OCI-LY1 (cell line): ENCODE measurements around the gene NDUFS7.

ENCODE experiments used
- H2AFZ ChIP-seq: fragments of 200-600 bp; sonication (generic), shearing (Covaris generic); 2 replicates; pipeline ENCODE4 v1.6.0; 2014; ENCODE audit warnings: antibody characterized with exemption, mild to moderate bottlenecking, low read length
- H3F3A ChIP-seq: fragments of 200-600 bp; sonication (generic), shearing (Covaris generic); 2 replicates; pipeline ENCODE4 v1.6.0; 2014; ENCODE audit warnings: mild to moderate bottlenecking, antibody characterized with exemption, low read length, moderate library complexity; ENCODE audit not compliant: insufficient read depth
- H3K27ac ChIP-seq: fragments of 200-600 bp; sonication (generic); 2 replicates; pipeline ENCODE4 v1.5.1; 2014; ENCODE audit warnings: low read length, mixed run types, mild to moderate bottlenecking, low read depth; ENCODE audit not compliant: poor library complexity, severe bottlenecking
- H3K27me3 ChIP-seq: fragments of 200-600 bp; sonication (generic); 2 replicates; pipeline ENCODE4 v1.6.0; 2014; ENCODE audit warnings: antibody characterized with exemption, mild to moderate bottlenecking, low read length, moderate library complexity; ENCODE audit not compliant: insufficient read depth
- H3K36me3 ChIP-seq: fragments of 200-600 bp; sonication (generic); 2 replicates; pipeline ENCODE4 v1.6.1; 2014; ENCODE audit warnings: mild to moderate bottlenecking, antibody characterized with exemption, low read length, moderate library complexity, mixed read lengths; ENCODE audit not compliant: insufficient read depth
- H3K4me1 ChIP-seq: fragments of 200-600 bp; sonication (generic); 2 replicates; pipeline ENCODE4 v1.5.1; 2014; ENCODE audit warnings: mild to moderate bottlenecking, low read length, moderate library complexity; ENCODE audit not compliant: insufficient read depth, severe bottlenecking
- H3K4me2 ChIP-seq: fragments of 200-600 bp; sonication (generic), shearing (Covaris generic); 2 replicates; pipeline ENCODE4 v1.6.1; 2014; ENCODE audit warnings: low read length
- H3K4me3 ChIP-seq: fragments of 200-600 bp; sonication (generic); 2 replicates; pipeline ENCODE4 v1.5.1; 2014; ENCODE audit warnings: low read length, low read depth, mild to moderate bottlenecking, mixed read lengths; ENCODE audit not compliant: poor library complexity, severe bottlenecking
- H3K79me2 ChIP-seq: fragments of 200-600 bp; shearing (Covaris generic); 2 replicates; pipeline ENCODE4 v1.6.1; 2016; ENCODE audit warnings: mixed run types, low read length, mixed read lengths; ENCODE audit not compliant: insufficient read depth
- H3K9ac ChIP-seq: fragments of 200-600 bp; sonication (generic), shearing (Covaris generic); 2 replicates; pipeline ENCODE4 v1.6.1; 2014; ENCODE audit warnings: mild to moderate bottlenecking, low read length, mixed read lengths
- H3K9me2 ChIP-seq: fragments of 200-600 bp; sonication (generic), shearing (Covaris generic); 2 replicates; pipeline ENCODE4 v1.6.1; 2014; ENCODE audit warnings: low read depth, mild to moderate bottlenecking, low read length, mixed read lengths
- H3K9me3 ChIP-seq: fragments of 200-600 bp; shearing (Covaris generic); 2 replicates; pipeline ENCODE4 v1.6.1; 2014; ENCODE audit warnings: low read length, mixed read lengths
- H4K20me1 ChIP-seq: fragments of 200-600 bp; sonication (generic), shearing (Covaris generic); 2 replicates; pipeline ENCODE4 v1.6.0; 2016; ENCODE audit warnings: mild to moderate bottlenecking, low read length; ENCODE audit not compliant: insufficient read depth
- EZH2 ChIP-seq: fragments of 200-600 bp; sonication (generic), shearing (Covaris generic); IDR thresholded peaks from 2 replicates; pipeline ENCODE4 v1.8.0; 2017; ENCODE audit warnings: borderline replicate concordance, mixed run types, mild to moderate bottlenecking, antibody characterized with exemption, low read length, moderate library complexity, mixed read lengths
- TF ChIP-seq, protein P1 (sequence below): fragments of 200-600 bp; sonication (generic), shearing (Covaris generic); IDR thresholded peaks from 2 replicates; pipeline ENCODE4 v1.5.1; 2017; ENCODE audit warnings: mild to moderate bottlenecking, antibody characterized with exemption, low read length, moderate library complexity, mixed read lengths

Gene NDUFS7

DNA sequence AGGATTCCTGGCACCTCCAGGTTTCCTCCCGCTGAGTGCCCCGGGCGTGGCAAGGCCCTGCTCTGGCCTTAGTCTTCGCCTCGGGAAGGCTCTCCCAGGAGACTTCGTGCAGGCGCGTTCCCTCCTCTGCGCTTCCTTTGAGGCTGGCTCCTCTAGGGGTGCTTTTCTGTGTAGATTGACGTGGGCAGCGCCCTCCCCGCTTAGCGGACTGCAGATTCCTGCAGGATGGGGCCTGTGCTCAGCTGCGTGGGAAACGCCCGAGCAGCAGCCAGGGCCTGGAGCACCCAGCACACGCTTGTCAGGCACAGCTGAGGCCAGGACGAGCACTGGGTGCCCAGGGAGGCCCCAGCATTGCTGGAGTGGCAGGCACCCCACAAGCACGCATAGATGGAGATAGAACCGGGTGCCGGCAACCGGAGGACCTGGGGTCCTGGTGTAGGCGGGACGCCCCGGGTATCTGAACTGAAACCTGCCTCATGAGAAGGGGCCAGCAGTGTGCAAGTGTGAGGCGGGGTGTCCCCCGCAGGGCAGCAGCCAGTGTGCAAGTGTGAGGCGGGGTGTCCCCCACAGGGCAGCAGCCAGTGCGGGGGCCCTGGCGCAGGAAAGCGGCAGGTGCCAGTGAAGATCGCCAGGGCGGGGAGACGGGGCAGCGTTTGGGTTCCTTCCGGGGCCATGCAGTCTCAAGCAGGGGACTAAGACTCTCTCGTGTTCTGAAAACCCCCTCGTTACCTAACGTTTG lies 3.4 kb downstream of the NDUFS7 start:
- Histone ChIP-seq H3K4me2 (no peak overlapping the region), H2AFZ (no peak overlapping the region), H3F3A (no peaks in the 10 kb centered on the region), H4K20me1 (no peaks in the 10 kb centered on the region), H3K9me2 (no peaks in the 10 kb centered on the region), H3K9ac (no peak overlapping the region), H3K4me3 (no peak overlapping the region), H3K4me1 (peaks cover 7% of the 10 kb centered on the region), H3K27ac (no peak overlapping the region), H3K79me2 (peaks cover 8% of the 10 kb centered on the region; the same call in 1 of the 2 replicates), H3K36me3 (peaks cover 42% of the 10 kb centered on the region), H3K27me3 (no peaks in the 10 kb centered on the region), H3K9me3 (no peaks in the 10 kb centered on the region)
- TF ChIP-seq, protein P1, sequence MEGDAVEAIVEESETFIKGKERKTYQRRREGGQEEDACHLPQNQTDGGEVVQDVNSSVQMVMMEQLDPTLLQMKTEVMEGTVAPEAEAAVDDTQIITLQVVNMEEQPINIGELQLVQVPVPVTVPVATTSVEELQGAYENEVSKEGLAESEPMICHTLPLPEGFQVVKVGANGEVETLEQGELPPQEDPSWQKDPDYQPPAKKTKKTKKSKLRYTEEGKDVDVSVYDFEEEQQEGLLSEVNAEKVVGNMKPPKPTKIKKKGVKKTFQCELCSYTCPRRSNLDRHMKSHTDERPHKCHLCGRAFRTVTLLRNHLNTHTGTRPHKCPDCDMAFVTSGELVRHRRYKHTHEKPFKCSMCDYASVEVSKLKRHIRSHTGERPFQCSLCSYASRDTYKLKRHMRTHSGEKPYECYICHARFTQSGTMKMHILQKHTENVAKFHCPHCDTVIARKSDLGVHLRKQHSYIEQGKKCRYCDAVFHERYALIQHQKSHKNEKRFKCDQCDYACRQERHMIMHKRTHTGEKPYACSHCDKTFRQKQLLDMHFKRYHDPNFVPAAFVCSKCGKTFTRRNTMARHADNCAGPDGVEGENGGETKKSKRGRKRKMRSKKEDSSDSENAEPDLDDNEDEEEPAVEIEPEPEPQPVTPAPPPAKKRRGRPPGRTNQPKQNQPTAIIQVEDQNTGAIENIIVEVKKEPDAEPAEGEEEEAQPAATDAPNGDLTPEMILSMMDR: no peak
- no peak for TF ChIP-seq EZH2

DNA sequence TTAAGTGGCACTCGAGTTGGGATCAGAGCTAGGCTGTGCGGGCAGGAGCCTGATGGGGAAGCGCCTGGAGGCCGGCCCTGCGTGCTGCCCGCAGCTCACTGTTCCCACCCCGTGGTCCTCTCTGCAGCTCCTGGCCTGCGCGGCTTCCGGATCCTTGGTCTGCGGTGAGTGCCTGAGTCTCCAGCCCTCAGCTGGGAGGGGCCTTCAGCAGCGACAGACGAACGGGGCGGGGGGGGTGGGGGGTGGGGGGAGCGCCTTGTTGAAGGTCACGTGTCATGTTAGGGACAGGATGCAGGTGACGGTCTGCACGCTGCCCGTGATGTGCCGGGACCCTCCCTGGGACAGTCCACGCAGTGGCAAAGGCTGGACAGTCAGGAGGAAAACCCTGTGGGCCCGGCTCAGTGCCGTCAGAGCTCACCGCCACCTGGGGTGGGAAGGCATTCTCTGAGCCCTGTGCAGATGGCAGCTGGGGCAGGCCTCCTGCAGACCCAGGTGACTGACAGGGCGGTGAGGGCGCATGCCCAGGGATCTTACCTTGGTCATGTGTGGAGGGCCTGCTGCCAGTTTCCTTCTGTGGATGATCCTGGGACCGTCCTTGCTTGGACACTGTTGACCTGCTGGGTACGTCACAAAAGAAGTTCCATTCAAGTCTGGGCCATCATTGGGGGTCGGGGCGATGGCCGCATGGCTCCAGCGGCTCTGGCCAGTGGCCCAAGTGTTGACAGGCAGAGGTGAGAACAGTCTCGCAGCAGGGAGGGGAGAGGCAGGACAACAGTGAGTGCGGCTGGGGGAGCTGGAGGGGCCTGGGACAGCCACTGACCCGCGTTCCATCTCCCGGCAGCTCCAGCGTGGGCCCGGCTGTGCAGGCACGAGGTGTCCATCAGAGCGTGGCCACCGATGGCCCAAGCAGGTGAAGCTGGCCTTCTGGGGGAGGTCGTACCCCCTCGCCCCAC lies 4.3 kb downstream of the NDUFS7 start:
- Histone ChIP-seq H3K9ac (no peak overlapping the region), H4K20me1 (no peaks in the 10 kb centered on the region), H3K27ac (no peak overlapping the region), H3K79me2 (peaks cover 8% of the 10 kb centered on the region; the same call in 1 of the 2 replicates), H3K9me2 (no peaks in the 10 kb centered on the region), H3K9me3 (no peaks in the 10 kb centered on the region), H3K4me2 (no peak overlapping the region), H3K27me3 (no peaks in the 10 kb centered on the region), H3K4me1 (peaks cover 7% of the 10 kb centered on the region), H3F3A (no peaks in the 10 kb centered on the region), H2AFZ (no peak overlapping the region), H3K36me3 (peaks cover 50% of the 10 kb centered on the region), H3K4me3 (no peak overlapping the region)
- TF ChIP-seq, protein P1: no peak
- no peak for TF ChIP-seq EZH2

DNA sequence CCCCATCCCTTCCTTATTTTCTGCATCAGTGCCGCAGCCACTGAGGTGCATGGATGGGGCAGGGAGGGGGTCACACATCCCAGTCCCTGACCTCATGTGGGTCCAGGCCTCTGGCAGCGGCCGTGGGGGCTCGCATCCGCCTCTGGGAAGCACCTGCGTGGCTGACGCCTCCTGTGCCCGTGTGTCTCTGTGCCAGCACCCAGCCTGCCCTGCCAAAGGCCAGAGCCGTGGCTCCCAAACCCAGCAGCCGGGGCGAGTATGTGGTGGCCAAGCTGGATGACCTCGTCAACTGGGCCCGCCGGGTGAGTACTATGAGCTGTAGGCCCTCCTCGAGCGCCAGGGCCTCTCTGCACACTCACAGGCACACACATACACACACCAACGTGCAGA lies 4.9 kb downstream of the NDUFS7 start:
- Histone ChIP-seq H2AFZ (no peak overlapping the region), H3K4me1 (peaks cover 7% of the 10 kb centered on the region), H3K79me2 (peaks cover 8% of the 10 kb centered on the region; the same call in 1 of the 2 replicates), H3K36me3 (peaks cover 57% of the 10 kb centered on the region), H3K9ac (no peak overlapping the region), H3K27ac (no peak overlapping the region), H4K20me1 (no peaks in the 10 kb centered on the region), H3K4me3 (no peak overlapping the region), H3K27me3 (no peaks in the 10 kb centered on the region), H3K9me2 (no peaks in the 10 kb centered on the region), H3K9me3 (no peaks in the 10 kb centered on the region), H3F3A (no peaks in the 10 kb centered on the region), H3K4me2 (no peak overlapping the region)
- no peak for TF ChIP-seq EZH2
- TF ChIP-seq, protein P1: no peak
